G401 (cell line): ENCODE data around the gene TMEM219. TPM values are rescaled to one million over a fixed set of nuclear protein-coding genes. Genes with fewer than 3 reads are reported as not detected.
"Not testable (repeated sequence)": the region's sequence is repeated elsewhere in the genome, so short reads cannot be mapped to it uniquely, and the experiment has no call there.

ENCODE experiments used
- DNase-seq: peaks from one replicate; pipeline ENCODE4 v3.0.0-alpha.2; 2015; ENCODE audit warnings: low spot score
- in situ Hi-C: cut with HindIII; loops from 2 replicates; pipeline ENCODE4 v1.10.0; 2016; ENCODE audit warnings: low sequenced_read_pairs, mixed read lengths
- total RNA-seq: library from RNA; depleted of rRNA; stranded (reverse); fragments of >200 nt; shearing (Covaris generic); gene quantifications from 2 replicates; pipeline ENCODE4 v1.2.3, GENCODE V29; 2014; rRNA removed

Gene TMEM219
- total RNA-seq, 1 experiment from 2014 or later, result 78.5 TPM

GRCh38 chr16:30006659-30007377 lies 44.9 kb downstream of the TMEM219 start:
- DNase-seq, result no peak
- in situ Hi-C loops, result no loop called here

DNA sequence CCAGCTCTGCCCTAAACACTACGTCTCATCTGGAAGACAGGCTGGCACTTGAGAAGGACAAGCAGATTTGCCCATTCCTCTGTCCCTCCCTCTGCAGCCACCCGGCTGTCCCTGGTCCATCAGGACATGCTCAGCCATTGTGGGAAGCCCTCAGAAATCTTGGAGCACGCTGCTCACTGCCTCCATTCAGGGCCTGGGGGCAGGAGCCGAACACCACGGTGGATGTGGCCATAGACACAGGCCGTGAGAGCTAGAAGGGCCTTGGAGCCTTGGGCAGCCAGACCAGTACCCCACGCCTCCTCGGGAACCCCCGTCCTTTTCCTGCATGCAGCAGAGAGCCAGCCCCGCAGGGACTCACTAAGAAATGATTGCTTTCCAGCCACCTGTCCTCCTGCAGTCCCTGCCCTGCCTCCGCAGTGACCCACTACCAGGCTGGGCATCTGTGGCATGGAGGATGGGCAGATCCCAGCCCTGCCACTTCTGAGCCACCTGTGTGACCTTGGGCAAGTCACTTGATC lies 45.6 kb downstream of the TMEM219 start:
- in situ Hi-C loops, result no loop called here
- no peak for DNase-seq

- in situ Hi-C loops, result no loop called here
- DNase-seq, result peak; percentile 41
Measured at GRCh38 chr16:30009085-30009862, 47.4 kb downstream of the TMEM219 start.

DNA sequence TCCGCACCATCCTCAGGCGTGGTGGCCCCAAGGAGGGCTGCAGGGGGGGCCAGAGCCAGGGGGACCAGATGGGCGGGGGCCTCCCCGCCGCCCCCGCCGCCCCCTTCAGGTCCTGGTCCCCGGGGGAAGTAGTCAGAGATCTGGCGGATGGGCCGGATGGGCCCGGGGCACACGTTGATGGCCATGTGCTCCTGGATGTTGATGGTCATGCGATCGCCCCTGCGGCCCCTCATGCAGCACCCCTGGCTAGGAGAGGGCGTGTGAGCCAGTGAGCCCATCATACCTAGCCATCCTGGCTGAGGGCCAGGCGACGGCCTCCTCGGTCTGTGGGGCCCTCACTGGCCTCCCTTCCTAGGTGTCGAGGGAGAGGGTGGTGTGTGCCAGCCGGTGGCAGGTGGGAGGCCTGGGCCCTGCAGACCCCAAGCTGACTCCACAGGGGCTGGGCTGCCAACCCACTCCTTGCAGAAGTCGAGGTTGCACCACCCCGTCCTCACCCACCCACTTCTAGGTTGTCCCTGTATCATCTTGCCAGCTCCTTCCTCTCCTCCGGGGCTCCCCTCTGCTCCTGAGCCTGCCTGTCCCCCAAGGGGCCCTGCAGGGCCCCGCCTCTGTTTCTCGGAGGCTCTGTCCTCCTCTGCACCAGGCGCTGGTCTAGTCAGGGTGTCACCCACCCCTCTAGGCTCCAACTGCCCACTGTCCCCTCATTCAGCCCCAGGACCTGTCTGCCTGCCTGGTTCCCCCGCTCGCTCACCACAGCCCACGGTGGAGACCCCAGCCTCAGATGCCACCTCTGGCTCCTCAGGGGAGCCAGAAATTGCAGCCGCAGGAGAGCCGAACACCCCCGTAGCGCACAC lies 48.3 kb downstream of the TMEM219 start:
- in situ Hi-C loops, result no loop called here
- peak; percentile 29 for DNase-seq

- in situ Hi-C loops, result no loop called here
- DNase-seq, result peak; percentile 56
Measured at GRCh38 chr16:30010844-30011713, 49.2 kb downstream of the TMEM219 start, which contains the start of gene DOC2A. DOC2A (minus strand) TSS chr16:30011027; CDS start chr16:30010222, 805 bp downstream.

DNA sequence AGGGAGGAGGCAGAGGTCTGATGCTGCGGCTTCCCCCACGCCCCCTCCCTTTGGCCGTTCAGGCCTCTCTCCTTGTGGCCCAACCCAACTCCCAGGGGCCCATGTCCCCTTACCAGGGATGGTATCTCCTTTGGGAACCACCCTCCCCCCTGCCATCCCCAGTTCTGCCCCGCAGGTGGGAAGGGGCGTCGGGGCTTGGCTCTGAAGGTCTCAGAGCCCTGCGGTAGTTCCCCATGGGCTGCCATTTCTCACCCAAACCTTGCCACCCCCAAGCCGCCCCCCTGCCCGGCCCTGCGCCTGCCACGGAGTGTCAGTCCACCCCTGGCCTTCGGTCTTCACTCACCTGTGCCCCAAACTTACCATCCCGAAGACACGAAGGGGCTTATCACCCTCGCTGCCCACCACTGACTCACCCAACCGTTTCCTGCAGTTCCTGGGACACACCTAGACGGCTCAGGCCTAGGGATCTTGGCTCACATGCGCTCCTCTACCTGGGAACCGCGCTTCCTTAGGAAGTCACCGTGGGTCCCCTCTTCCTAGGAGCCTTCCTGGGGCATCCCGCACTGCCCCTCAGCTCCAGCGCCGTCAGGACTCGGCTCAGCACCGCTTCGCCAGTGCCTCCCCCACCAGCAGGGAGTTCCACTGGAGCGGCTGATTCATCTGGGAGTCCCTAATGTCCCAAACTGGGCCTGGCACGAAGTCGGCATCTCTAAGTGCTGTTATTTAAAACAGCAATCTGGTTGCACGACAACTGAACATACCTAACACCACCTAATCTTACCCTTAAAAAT lies 50.0 kb downstream of the TMEM219 start:
- DNase-seq, result no peak
- in situ Hi-C loops, result no loop called here

DNA sequence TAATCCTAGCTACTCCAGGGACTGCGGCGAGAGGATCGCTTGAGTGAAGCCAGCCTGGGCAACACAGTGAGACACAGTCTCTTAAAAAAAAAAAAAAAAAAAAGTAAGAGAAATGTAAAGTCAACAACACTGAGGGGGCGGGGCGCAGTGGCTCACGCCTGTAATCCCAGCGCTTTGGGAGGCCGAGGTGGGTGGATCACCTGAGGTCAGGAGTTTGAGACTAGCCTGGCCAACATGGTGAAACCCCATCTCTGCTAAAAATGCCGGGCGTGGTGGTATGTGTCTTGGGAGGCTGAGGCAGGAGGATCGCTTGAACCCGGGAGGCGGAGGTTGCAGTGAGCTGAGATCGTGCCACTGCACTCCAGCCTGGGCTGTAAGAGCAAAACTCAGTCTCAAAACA lies 50.7 kb downstream of the TMEM219 start:
- DNase-seq, in situ Hi-C loops: not testable (repeated sequence)

DNA sequence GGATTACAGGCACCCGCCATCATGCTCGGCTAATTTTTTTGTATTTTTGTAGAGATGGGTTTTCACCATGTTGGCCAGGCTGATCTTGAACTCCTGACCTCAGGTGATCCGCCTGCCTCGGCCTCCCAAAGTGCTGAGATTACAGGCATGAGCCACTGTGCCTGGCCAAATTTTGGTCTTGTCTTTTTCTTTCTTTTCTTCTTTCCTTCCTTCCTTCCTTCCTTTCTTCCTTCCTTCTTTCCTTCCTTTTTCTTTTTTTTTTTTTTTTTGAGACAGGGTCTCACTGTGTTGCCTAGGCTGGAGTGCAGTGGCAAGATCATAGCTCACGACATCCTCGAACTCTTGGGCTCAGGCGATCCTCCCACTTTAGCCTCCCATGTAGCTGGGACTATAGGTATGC lies 53.6 kb downstream of the TMEM219 start:
- in situ Hi-C loops, DNase-seq: not testable (repeated sequence)

DNA sequence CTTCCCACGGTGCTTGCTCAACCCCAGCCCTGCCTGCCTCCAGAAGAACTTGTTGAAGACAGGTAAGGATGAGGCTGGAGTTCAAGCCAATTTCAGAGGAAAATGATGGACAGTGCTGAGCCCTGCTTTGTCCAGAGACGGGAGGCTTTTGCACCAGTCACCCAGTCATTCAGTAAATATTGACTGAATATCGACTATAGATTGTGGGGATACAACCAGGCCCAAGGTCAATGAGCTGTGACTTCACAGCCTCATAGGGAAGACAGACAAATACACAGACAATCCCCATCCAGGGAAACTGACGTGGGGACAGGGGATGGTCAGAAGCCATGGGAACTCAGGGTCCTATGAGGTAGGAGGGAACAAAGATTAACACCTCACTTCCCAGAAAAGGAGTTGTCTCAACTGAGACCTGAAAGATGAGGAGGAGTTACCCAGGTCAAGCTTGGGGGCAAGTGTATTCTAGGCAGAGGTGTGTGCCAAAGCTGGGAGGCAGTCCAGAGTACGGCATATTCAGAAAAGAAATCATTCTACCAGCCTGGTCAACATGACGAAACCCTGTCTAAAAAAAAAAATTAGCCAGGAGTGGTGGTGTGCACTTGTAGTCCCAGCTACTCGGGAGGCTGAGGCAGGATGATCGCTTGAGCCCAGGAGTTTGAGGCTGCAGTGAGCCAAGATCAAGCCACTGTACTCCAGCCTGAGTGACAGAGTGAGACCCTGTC lies 54.8 kb downstream of the TMEM219 start:
- DNase-seq, result no peak
- in situ Hi-C loops, result no loop called here

DNA sequence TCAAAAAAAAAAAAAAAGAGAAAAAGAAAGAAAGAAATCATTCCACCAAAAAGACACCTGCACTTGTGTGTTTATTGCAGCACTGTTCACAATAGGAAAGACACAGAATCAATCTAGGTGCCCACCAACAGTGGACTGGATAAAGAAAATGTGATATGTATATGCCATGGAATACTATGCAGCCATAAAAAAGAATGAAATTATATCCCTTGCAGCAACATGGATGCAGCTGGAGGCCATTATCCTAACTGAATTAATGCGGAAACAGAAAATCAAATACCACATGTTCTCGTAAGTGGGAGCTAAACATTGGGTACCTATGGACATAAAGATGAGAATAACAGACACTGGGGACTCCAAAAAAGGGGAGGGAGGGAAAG lies 55.4 kb downstream of the TMEM219 start:
- no peak for DNase-seq
- in situ Hi-C loops, result no loop called here

- DNase-seq, in situ Hi-C loops: not testable (repeated sequence)
Measured at GRCh38 chr16:30017937-30018336, 56.1 kb downstream of the TMEM219 start.

GRCh38 chr16:30018731-30019158 lies 56.9 kb downstream of the TMEM219 start:
- DNase-seq, result peak; percentile 30
- in situ Hi-C loops, result no loop called here

Other genes starting within 250 kb of the TMEM219 start
- gene C16orf54, start 216.1 kb upstream of the TMEM219 start, total RNA-seq, result not detected in 2 replicates
- not detected in 2 replicates for gene ZG16, start 183.8 kb upstream of the TMEM219 start, total RNA-seq
- 169 and 171 TPM in 2 replicates for gene KIF22, start 171.3 kb upstream of the TMEM219 start, total RNA-seq
- gene MAZ, start 155.6 kb upstream of the TMEM219 start, total RNA-seq, result 469 and 478 TPM in 2 replicates
- 4.7 and 6.2 TPM in 2 replicates for gene PRRT2, start 149.9 kb upstream of the TMEM219 start, total RNA-seq
- 69.9 and 78.4 TPM in 2 replicates for gene PAGR1, start 145.9 kb upstream of the TMEM219 start, total RNA-seq
- gene MVP, start 141.6 kb upstream of the TMEM219 start, total RNA-seq, result 17.2 and 32.7 TPM in 2 replicates
- 47.7 and 56.2 TPM in 2 replicates for gene CDIPT, start 98.9 kb upstream of the TMEM219 start, total RNA-seq
- 43.5 and 50.4 TPM in 2 replicates for gene SEZ6L2, start 62.5 kb upstream of the TMEM219 start, total RNA-seq
- 25.5 and 28.5 TPM in 2 replicates for gene ASPHD1, start 61.6 kb upstream of the TMEM219 start, total RNA-seq
- gene KCTD13, start 35.9 kb upstream of the TMEM219 start, total RNA-seq, result 3.2 and 3.9 TPM in 2 replicates
- gene TAOK2, start 11.8 kb downstream of the TMEM219 start, total RNA-seq, result 59.3 and 61.8 TPM in 2 replicates
- 15.0 and 16.7 TPM in 2 replicates for gene HIRIP3, start 33.5 kb downstream of the TMEM219 start, total RNA-seq
- gene INO80E, start 34.2 kb downstream of the TMEM219 start, total RNA-seq, result 72.4 and 97.0 TPM in 2 replicates
- not detected in 2 replicates for gene DOC2A, start 48.9 kb downstream of the TMEM219 start, total RNA-seq
- gene C16orf92, start 61.1 kb downstream of the TMEM219 start, total RNA-seq, result not detected in 2 replicates
- 1.3 TPM in 1 of 2 replicates, not detected in the other for gene TLCD3B, start 69.2 kb downstream of the TMEM219 start, total RNA-seq
- gene ALDOA, start 103.7 kb downstream of the TMEM219 start, total RNA-seq, result 432 and 515 TPM in 2 replicates
- gene PPP4C, start 113.9 kb downstream of the TMEM219 start, total RNA-seq, result 225 and 232 TPM in 2 replicates
- gene TBX6, start 129.8 kb downstream of the TMEM219 start, total RNA-seq, result not detected in 2 replicates
- not detected in 2 replicates for gene YPEL3, start 134.1 kb downstream of the TMEM219 start, total RNA-seq
- 0.12 TPM in 1 of 2 replicates, not detected in the other for gene GDPD3, start 151.5 kb downstream of the TMEM219 start, total RNA-seq
- 34.6 and 37.0 TPM in 2 replicates for gene MAPK3, start 161.1 kb downstream of the TMEM219 start, total RNA-seq
- 35.9 and 41.8 TPM in 2 replicates for gene CORO1A, start 221.5 kb downstream of the TMEM219 start, total RNA-seq
- 39.0 and 103 TPM in 2 replicates for gene BOLA2B, start 231.6 kb downstream of the TMEM219 start, total RNA-seq
- gene SLX1A, start 231.8 kb downstream of the TMEM219 start, total RNA-seq, result 57.9 and 108 TPM in 2 replicates
- gene SULT1A3, start 237.2 kb downstream of the TMEM219 start, total RNA-seq, result 0.75 and 7.5 TPM in 2 replicates